Tibial artery (tissue), 4 donors: ENCODE results near the gene PRSS27.

Experiments used
- DNase-seq, 2 donors: peaks; one replicate each; pipeline ENCODE4 v3.0.0-alpha.2; 2019
- H3K27ac ChIP-seq, 2 donors: fragments of 200-600 bp; sonication (generic) in 1 of 2; 1 replicate in 1 of 2; 2 replicates in 1 of 2; pipeline ENCODE4 v1.5.1; 2018 to 2019; ENCODE audit warnings: mild to moderate bottlenecking in 1 of 2
- H3K27me3 ChIP-seq, 2 donors: fragments of 200-600 bp; sonication (generic) in 1 of 2; one replicate each; pipeline versions ENCODE4 v1.5.1 to v1.6.0; 2016 to 2019
- H3K36me3 ChIP-seq, 3 donors: fragments of 200-600 bp; sonication (generic) in 2 of 3; one replicate each; pipeline ENCODE4 v1.5.1; 2016 to 2019; ENCODE audit warnings: mild to moderate bottlenecking in 2 of 3
- H3K4me1 ChIP-seq, 4 donors: fragments of 200-600 bp; sonication (generic) in 2 of 4; 1 replicate in 3 of 4; 2 replicates in 1 of 4; pipeline ENCODE4 v1.5.1; 2016 to 2019
- H3K4me3 ChIP-seq, 2 donors: fragments of 200-600 bp; sonication (generic) in 1 of 2; 1 replicate in 1 of 2; 2 replicates in 1 of 2; pipeline ENCODE4 v1.5.1; 2018 to 2019; ENCODE audit warnings: mild to moderate bottlenecking in 2 of 2
- H3K9me3 ChIP-seq, 3 donors: fragments of 200-600 bp; sonication (generic) in 1 of 3; one replicate each; pipeline ENCODE4 v1.5.1; 2016 to 2019
- CTCF ChIP-seq, 2 experiments: fragments of 200-600 bp in 1 of 2; fragments of 450-650 bp in 1 of 2; IDR thresholded peaks; one replicate each; pipeline ENCODE4 v1.5.1; 2017 to 2019; ENCODE audit warnings: antibody characterized with exemption in 2 of 2, mild to moderate bottlenecking in 1 of 2, moderate library complexity in 1 of 2
- intact Hi-C: fragments of 100-400 bp; cut with DNase I; formaldehyde crosslinking; loops from one replicate; pipeline ENCODE4 v1.15.0; 2023; ENCODE audit warnings: low total_unique reads

Gene PRSS27

GRCh38 chr16:2755158-2755557 lies 35.1 kb upstream of the PRSS27 start:
- no peak overlapping the region for H3K27ac ChIP-seq
- TF ChIP-seq CTCF (IDR thresholded peaks at IDR 0.05) = no peak
- H3K4me3 ChIP-seq = peak overlapping the region; percentile 84 to 90
- no peak for DNase-seq
- H3K4me1 ChIP-seq = peaks cover 0 to 52% (median 37%) of the 10 kb centered on the region in 4 donors
- no peaks in the 10 kb centered on the region for H3K9me3 ChIP-seq
- H3K27me3 ChIP-seq = no peaks in the 10 kb centered on the region
- peaks cover 30 to 42% (median 31%) of the 10 kb centered on the region in 3 donors for H3K36me3 ChIP-seq
- intact Hi-C loops = no loop called here

- H3K9me3 ChIP-seq = no peaks in the 10 kb centered on the region
- no peaks in the 10 kb centered on the region for H3K27me3 ChIP-seq
- peaks cover 0 to 52% (median 37%) of the 10 kb centered on the region in 4 donors for H3K4me1 ChIP-seq
- intact Hi-C loops = loop anchor here (2.0 kb wide), 1 partner anchor 23 kb away; the partner anchor contains the start of gene ELOB
- peak overlapping the region; percentile 84 to 90 for H3K4me3 ChIP-seq
- no peak for TF ChIP-seq CTCF (IDR thresholded peaks at IDR 0.05)
- DNase-seq = no peak
- peaks cover 15 to 28% (median 16%) of the 10 kb centered on the region in 3 donors for H3K36me3 ChIP-seq
- H3K27ac ChIP-seq = peak overlapping the region; percentile 89 to 100
These were observed 33.7 kb upstream of the PRSS27 start for GRCh38 chr16:2753733-2754020.

- Histone ChIP-seq H3K4me3 (peak overlapping the region; percentile 84 to 90), H3K4me1 (peaks cover 0 to 52% (median 37%) of the 10 kb centered on the region in 4 donors), H3K9me3 (no peaks in the 10 kb centered on the region), H3K36me3 (peaks cover 9 to 22% (median 10%) of the 10 kb centered on the region in 3 donors), H3K27ac (peak overlapping the region; percentile 89 to 100), H3K27me3 (no peaks in the 10 kb centered on the region)
- DNase-seq = peak; percentile 65 to 91
- intact Hi-C loops = loop anchor here (2.0 kb wide), 1 partner anchor 24 kb away; the partner anchor contains the start of gene ELOB
- TF ChIP-seq CTCF (IDR thresholded peaks at IDR 0.05) = no peak
These were observed 33.1 kb upstream of the PRSS27 start for GRCh38 chr16:2752850-2753732.

GRCh38 chr16:2752035-2752849 lies 32.2 kb upstream of the PRSS27 start, which contains the start of gene SRRM2:
Gene SRRM2 (plus strand): TSS chr16:2752638. CDS start chr16:2756365, 3,727 bp downstream.
- peak within 1 kb of the TSS; percentile 89 to 100 for H3K27ac ChIP-seq
- peaks cover 0 to 45% (median 37%) of the 10 kb centered on the region in 4 donors for H3K4me1 ChIP-seq
- peak; percentile 93 to 97 for DNase-seq
- peaks cover under 1 to 13% (median 1%) of the 10 kb centered on the region in 3 donors for H3K36me3 ChIP-seq
- no peak for TF ChIP-seq CTCF (IDR thresholded peaks at IDR 0.05)
- intact Hi-C loops = loop anchor here (2.0 kb wide), 1 partner anchor 25 kb away; the partner anchor contains the start of gene ELOB
- H3K4me3 ChIP-seq = peak within 1 kb of the TSS; percentile 84 to 90
- H3K9me3 ChIP-seq = no peaks in the 10 kb centered on the region
- H3K27me3 ChIP-seq = no peaks in the 10 kb centered on the region

GRCh38 chr16:2751577-2752034 lies 31.6 kb upstream of the PRSS27 start:
- H3K27ac ChIP-seq = peak overlapping the region; percentile 89 to 100
- peaks cover 0 to 7% (median 0%) of the 10 kb centered on the region in 3 donors for H3K36me3 ChIP-seq
- H3K9me3 ChIP-seq = no peaks in the 10 kb centered on the region
- no peak for DNase-seq
- intact Hi-C loops = loop anchor here (2.0 kb wide), 1 partner anchor 25 kb away; the partner anchor contains the start of gene ELOB
- no peaks in the 10 kb centered on the region for H3K27me3 ChIP-seq
- H3K4me1 ChIP-seq = peaks cover 0 to 39% (median 33%) of the 10 kb centered on the region in 4 donors
- H3K4me3 ChIP-seq = peak overlapping the region; percentile 84 to 90
- no peak for TF ChIP-seq CTCF (IDR thresholded peaks at IDR 0.05)
